Vagina (tissue), 2 donors: Measurements from ENCODE around the gene RNASE8. TPM values are rescaled to one million over a fixed set of nuclear protein-coding genes. Genes with fewer than 3 reads are reported as not detected.

Experiments
- DNase-seq, 2 donors: peaks; one replicate each; pipeline ENCODE4 v3.0.0-alpha.2; 2017; ENCODE audit errors: extremely low spot score in 2 of 2
- H3K27ac ChIP-seq: fragments of 200-600 bp; sonication (generic); one replicate; pipeline ENCODE4 v1.5.1; 2019
- H3K27me3 ChIP-seq: fragments of 200-600 bp; sonication (generic); one replicate; pipeline ENCODE4 v1.5.1; 2019
- H3K36me3 ChIP-seq, 2 donors: fragments of 200-600 bp; sonication (generic); one replicate each; pipeline ENCODE4 v1.5.1; 2017 to 2019
- H3K4me1 ChIP-seq: fragments of 200-600 bp; sonication (generic); one replicate; pipeline ENCODE4 v1.5.1; 2019
- H3K4me3 ChIP-seq, 2 donors: fragments of 200-600 bp; sonication (generic); 1 replicate in 1 of 2; 2 replicates in 1 of 2; pipeline ENCODE4 v1.5.1; 2016 to 2019
- H3K9me3 ChIP-seq: fragments of 200-600 bp; sonication (generic); one replicate; pipeline ENCODE4 v1.5.1; 2019
- CTCF ChIP-seq, 3 experiments: fragments of 450-650 bp in 2 of 3; fragments of 200-600 bp in 1 of 3; sonication (generic) in 1 of 3; IDR thresholded peaks; one replicate each; pipeline ENCODE4 v1.5.1; 2017 to 2019; ENCODE audit warnings: antibody characterized with exemption in 3 of 3, mild to moderate bottlenecking in 2 of 3, moderate library complexity in 2 of 3
- POLR2A ChIP-seq, 2 donors: fragments of 450-650 bp; IDR thresholded peaks; one replicate each; pipeline ENCODE4 v1.6.1; 2017; ENCODE audit warnings: antibody characterized with exemption in 2 of 2, mild to moderate bottlenecking in 2 of 2, moderate library complexity in 2 of 2
- POLR2AphosphoS5 ChIP-seq, 2 donors: sonication (generic); formaldehyde crosslinking; IDR thresholded peaks; one replicate each; pipeline ENCODE4 v1.9.0; 2017; ENCODE audit warnings: antibody characterized with exemption in 2 of 2, mild to moderate bottlenecking in 2 of 2, low read depth in 1 of 2; ENCODE audit not compliant: insufficient read depth in 1 of 2
- intact Hi-C: fragments of 100-400 bp; cut with DNase I; formaldehyde crosslinking; loops from one replicate; pipeline ENCODE4 v1.15.1; 2023
- total RNA-seq: library from RNA; depleted of rRNA; stranded (reverse); fragments of >200 nt; gene quantifications from one replicate; pipeline ENCODE4 v1.2.3, GENCODE V29; 2016

RNASE8 gene
- total RNA-seq, 1 donor from 2014 or later, result not detected

DNA sequence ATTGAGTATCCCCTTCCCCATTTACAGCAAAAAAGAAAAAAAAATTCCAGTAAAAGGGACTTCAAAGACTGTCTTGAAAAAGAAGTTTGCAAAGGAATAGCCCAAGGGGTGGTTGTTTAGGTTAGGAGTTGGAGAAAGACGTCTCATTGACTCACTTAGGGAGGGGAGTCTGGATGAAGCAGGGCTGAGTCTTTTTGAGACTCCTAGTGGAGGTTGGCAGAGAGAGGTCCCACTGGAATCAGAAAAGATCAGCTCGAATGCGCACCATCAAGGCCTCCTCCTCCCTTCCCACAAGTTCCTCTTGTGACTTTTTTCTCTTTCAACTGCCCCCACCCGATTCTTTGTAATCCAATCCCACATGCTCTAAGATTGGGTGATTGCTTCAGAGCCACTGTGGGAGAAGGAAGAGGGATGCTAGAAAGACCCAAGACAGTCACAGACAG is 14.4 kb downstream of the RNASE8 start:
- Histone ChIP-seq H3K9me3 (no peaks in the 10 kb centered on the region), H3K36me3 (peaks cover 0 to 29% of the 10 kb centered on the region in 2 donors), H3K27ac (peak overlapping the region; percentile 95), H3K4me3 (peak overlapping the region; percentile 71 to 73), H3K4me1 (peaks cover 61% of the 10 kb centered on the region), H3K27me3 (no peaks in the 10 kb centered on the region)
- intact Hi-C loops, result no loop called here
- no peak for DNase-seq
- peak in 1 of 2 donors; percentile 32 for TF ChIP-seq POLR2A (IDR thresholded peaks at IDR 0.05)
- TF ChIP-seq POLR2AphosphoS5 (IDR thresholded peaks at IDR 0.05; ENCODE audit: insufficient read depth in 1 of 2, low read depth in 1 of 2), result peak in 1 of 2 donors; percentile 18
- TF ChIP-seq CTCF (IDR thresholded peaks at IDR 0.05), result no peak

- H3K4me1 ChIP-seq, result peaks cover 61% of the 10 kb centered on the region
- TF ChIP-seq CTCF (IDR thresholded peaks at IDR 0.05) (no peak), POLR2AphosphoS5 (IDR thresholded peaks at IDR 0.05; ENCODE audit: insufficient read depth in 1 of 2, low read depth in 1 of 2) (no peak), POLR2A (IDR thresholded peaks at IDR 0.05) (no peak)
- H3K4me3 ChIP-seq, result no peak overlapping the region
- H3K9me3 ChIP-seq, result no peaks in the 10 kb centered on the region
- H3K36me3 ChIP-seq, result peaks cover 0 to 32% of the 10 kb centered on the region in 2 donors
- intact Hi-C loops, result no loop called here
- DNase-seq, result no peak
- H3K27ac ChIP-seq, result peak overlapping the region; percentile 95
- H3K27me3 ChIP-seq, result no peaks in the 10 kb centered on the region
These were observed 15.2 kb downstream of the RNASE8 start for GRCh38 chr14:21072781-21073339.

GRCh38 chr14:21073921-21074320 is 16.3 kb downstream of the RNASE8 start:
- H3K27ac ChIP-seq, result no peak overlapping the region
- no peaks in the 10 kb centered on the region for H3K27me3 ChIP-seq
- peaks cover 0 to 41% of the 10 kb centered on the region in 2 donors for H3K36me3 ChIP-seq
- DNase-seq, result no peak
- H3K9me3 ChIP-seq, result no peaks in the 10 kb centered on the region
- TF ChIP-seq CTCF (IDR thresholded peaks at IDR 0.05), result no peak
- TF ChIP-seq POLR2A (IDR thresholded peaks at IDR 0.05), result no peak
- no peak for TF ChIP-seq POLR2AphosphoS5 (IDR thresholded peaks at IDR 0.05; ENCODE audit: insufficient read depth in 1 of 2, low read depth in 1 of 2)
- H3K4me3 ChIP-seq, result no peak overlapping the region
- intact Hi-C loops, result no loop called here
- peaks cover 53% of the 10 kb centered on the region for H3K4me1 ChIP-seq

DNA sequence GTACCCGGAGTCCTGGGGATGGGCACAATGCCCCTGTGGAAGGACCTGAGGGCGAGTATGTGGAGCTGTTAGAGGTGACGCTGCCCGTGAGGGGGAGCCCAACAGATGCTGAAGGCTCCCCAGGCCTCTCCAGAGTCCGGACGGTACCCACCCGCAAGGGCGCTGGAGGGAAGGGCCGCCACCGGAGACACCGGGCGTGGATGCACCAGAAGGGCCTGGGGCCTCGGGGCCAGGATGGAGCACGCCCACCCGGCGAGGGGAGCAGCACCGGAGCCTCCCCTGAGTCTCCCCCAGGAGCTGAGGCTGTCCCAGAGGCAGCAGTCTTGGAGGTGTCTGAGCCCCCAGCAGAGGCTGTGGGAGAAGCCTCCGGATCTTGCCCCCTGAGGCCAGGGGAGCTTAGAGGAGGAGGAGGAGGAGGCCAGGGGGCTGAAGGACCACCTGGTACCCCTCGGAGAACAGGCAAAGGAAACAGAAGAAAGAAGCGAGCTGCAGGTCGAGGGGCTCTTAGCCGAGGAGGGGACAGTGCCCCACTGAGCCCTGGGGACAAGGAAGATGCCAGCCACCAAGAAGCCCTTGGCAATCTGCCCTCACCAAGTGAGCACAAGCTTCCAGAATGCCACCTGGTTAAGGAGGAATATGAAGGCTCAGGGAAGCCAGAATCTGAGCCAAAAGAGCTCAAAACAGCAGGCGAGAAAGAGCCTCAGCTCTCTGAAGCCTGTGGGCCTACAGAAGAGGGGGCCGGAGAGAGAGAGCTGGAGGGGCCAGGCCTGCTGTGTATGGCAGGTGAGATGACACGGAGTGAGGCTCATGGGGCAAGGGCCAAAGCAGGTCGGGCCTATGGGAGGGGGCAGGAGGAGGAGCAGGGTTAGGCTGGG is 17.0 kb downstream of the RNASE8 start:
- intact Hi-C loops, result no loop called here
- Histone ChIP-seq H3K27ac (no peak overlapping the region), H3K4me3 (no peak overlapping the region)

More for the DNA sequence above, 17.0 kb downstream of the RNASE8 start:
- peaks cover 0 to 48% of the 10 kb centered on the region in 2 donors for H3K36me3 ChIP-seq
- H3K4me1 ChIP-seq, result peaks cover 46% of the 10 kb centered on the region
- no peaks in the 10 kb centered on the region for H3K27me3 ChIP-seq
- H3K9me3 ChIP-seq, result no peaks in the 10 kb centered on the region
- no peak for DNase-seq
- TF ChIP-seq POLR2A (IDR thresholded peaks at IDR 0.05) (no peak), CTCF (IDR thresholded peaks at IDR 0.05) (no peak), POLR2AphosphoS5 (IDR thresholded peaks at IDR 0.05; ENCODE audit: insufficient read depth in 1 of 2, low read depth in 1 of 2) (no peak)
